ENCODE measurements around the gene KANK4.

The KANK4 gene

GRCh38 chr1:62198069-62198780 is 121.0 kb downstream of the KANK4 start:
- DNase-seq: no peak

- no peak for DNase-seq
Measured at GRCh38 chr1:62196086-62196690, 123.0 kb downstream of the KANK4 start.

DNA sequence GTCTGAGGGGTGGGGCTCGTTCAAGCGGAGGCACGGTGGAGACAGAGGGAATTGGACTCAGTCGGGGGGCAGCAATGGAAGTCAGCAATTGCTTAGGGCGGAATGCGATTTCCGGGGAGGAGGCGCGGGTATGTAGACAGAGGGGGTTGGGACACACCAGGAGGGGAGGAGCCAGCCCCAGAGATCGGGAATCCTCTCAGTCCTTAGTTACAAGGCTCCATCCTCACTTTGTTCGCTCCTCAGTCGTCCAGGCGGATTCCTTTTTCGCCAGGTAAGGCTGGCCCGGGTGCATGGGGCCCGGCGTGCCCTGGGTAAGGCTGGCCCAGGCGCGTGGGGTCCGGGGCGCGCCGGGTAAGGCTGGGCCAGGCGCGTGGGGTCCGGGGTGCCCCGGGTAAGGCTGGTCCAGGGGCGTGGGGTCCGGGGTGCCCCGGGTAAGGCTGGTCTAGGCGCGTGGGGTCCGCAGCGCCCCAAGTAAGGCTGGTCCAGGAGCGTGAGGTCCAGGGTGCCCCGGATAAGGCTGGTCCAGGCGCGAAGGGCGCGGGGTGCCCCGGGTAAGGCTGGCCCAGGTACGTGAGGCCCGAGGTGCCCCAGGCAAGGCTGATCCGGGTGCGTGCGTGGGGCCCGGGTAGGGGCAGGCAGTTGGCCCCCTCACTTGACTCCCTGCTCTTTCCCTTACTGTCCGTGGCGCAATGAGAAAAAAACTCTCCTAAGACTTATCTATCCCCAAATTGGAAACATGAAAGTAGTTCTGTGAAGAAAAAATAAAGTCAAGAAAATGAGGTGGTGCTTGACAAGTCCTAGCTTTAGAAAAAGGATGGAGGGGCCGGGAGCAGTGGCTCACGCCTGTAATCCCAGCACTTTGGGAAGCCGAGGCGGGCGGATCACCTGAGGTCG is 124.3 kb downstream of the KANK4 start, which contains the start of gene L1TD1:
Gene L1TD1 (plus strand): TSS at position 199 of the 894 bp plus-strand sequence. CDS start 11,780 bp downstream, outside the sequence.
- DNase-seq: no peak

DNA sequence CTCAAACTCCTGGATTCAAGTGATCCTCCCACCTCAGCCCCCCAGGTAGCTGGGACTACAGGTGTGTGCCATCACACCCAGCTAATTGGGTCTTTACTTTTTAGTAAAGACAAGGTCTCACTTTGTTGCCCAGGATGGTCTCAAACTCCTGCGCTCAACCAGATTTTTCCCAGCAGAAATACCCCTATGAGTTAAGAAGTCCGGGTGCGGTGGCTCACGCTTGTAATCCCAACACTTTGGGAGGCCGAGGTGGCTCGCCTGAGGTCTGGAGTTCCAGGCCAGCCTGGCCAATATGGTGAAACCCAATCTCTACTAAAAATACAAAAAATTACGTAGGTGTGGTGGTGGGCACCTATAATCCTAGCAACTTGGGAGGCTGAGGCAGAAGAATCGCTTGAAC is 131.1 kb downstream of the KANK4 start:
- no peak for DNase-seq

- DNase-seq: no peak
Measured at GRCh38 chr1:62187548-62187947, 131.7 kb downstream of the KANK4 start.

Data from activated naive CD4-positive, alpha-beta T cell (primary cell).